HCT116 (cell line): ENCODE results near the gene BRINP2. TPM values are rescaled to one million over a fixed set of nuclear protein-coding genes. Genes with fewer than 3 reads are reported as not detected.

Source experiments
- ATAC-seq: fragments of 200-7000 bp; cut with Tn5 transposase; 2 replicates; pipeline ENCODE4 v1.9.1; 2020; ENCODE audit warnings: mild to moderate bottlenecking, moderate library complexity
- BruUV-seq: library from RNA; stranded (reverse); fragments of 400-500 nt; replicated peaks from 2 replicates; lab custom pipeline; 2021; lab: Mats Ljungman, UMichigan
- CTCF ChIA-PET: fragments of 300-600 bp; sonication (Branson Sonifier 250); formaldehyde crosslinking; loops from one replicate; lab custom pipeline; 2021; ENCODE audit warnings: antibody characterized with exemption; lab: Charles Lee
- POLR2A ChIA-PET: fragments of 300-600, 350-600 bp; sonication (Branson Sonifier 250); formaldehyde crosslinking; loops from one replicate; lab custom pipeline; 2021; ENCODE audit warnings: antibody characterized with exemption; lab: Charles Lee
- RAD21 ChIA-PET, 2 experiments: fragments of 300-600 bp; sonication (Branson Sonifier 250); formaldehyde crosslinking; loops; one replicate each; lab custom pipeline; 2023; ENCODE audit warnings: low total read pairs in 2 of 2; ENCODE audit not compliant: uncharacterized antibody in 2 of 2, unreplicated experiment in 2 of 2, low non-redundant PET in 1 of 2; lab: Charles Lee
- DNase-seq: peaks from one replicate; pipeline ENCODE4 v3.0.0-alpha.2; 2010; ENCODE audit warnings: low read depth, low spot score
- H2AFZ ChIP-seq: fragments of 200-600 bp; shearing (Covaris generic), sonication (generic); 2 replicates; pipeline ENCODE4 v1.6.1; 2017; ENCODE audit warnings: low read depth, mixed run types, mixed read lengths, antibody characterized with exemption, low read length; ENCODE audit not compliant: poor library complexity, severe bottlenecking
- H3K27ac ChIP-seq: 2 replicates; pipeline ENCODE4 v1.5.1; 2012; ENCODE audit warnings: low read depth, low read length
- H3K27me3 ChIP-seq: fragments of 200-600 bp; sonication (generic); 2 replicates; pipeline ENCODE4 v1.6.1; 2016; ENCODE audit warnings: mixed run types, low read length, mixed read lengths; ENCODE audit not compliant: insufficient read depth
- H3K36me3 ChIP-seq, 2 experiments: fragments of 200-500 bp in 1 of 2; fragments of 200-600 bp in 1 of 2; sonication (Bioruptor generic) in 1 of 2; sonication (generic) in 1 of 2; 2 replicates each; pipeline versions ENCODE4 v1.5.1 to v1.6.1; 2014 to 2016; ENCODE audit warnings: low read length in 2 of 2, inconsistent platforms in 1 of 2, mixed read lengths in 1 of 2, mixed run types in 1 of 2; ENCODE audit not compliant: insufficient read depth in 2 of 2, control insufficient read depth in 1 of 2
- H3K4me1 ChIP-seq, 2 experiments: fragments of 200-600 bp in 1 of 2; sonication (generic) in 1 of 2; 2 replicates each; pipeline versions ENCODE4 v1.5.1 to v1.6.1; 2012 to 2017; ENCODE audit warnings: low read length in 2 of 2, inconsistent platforms in 1 of 2, mild to moderate bottlenecking in 1 of 2, mixed read lengths in 1 of 2, mixed run types in 1 of 2, moderate library complexity in 1 of 2; ENCODE audit not compliant: insufficient read depth in 2 of 2, control insufficient read depth in 1 of 2
- H3K4me2 ChIP-seq: fragments of 200-600 bp; sonication (generic); 2 replicates; pipeline ENCODE4 v1.6.1; 2017; ENCODE audit warnings: mixed run types, low read length, mixed read lengths
- H3K4me3 ChIP-seq, 2 experiments: fragments of 200-600 bp in 1 of 2; sonication (generic) in 1 of 2; replicated peaks in 1 of 2; 2 replicates each; pipeline ENCODE4 v1.5.1; 2011 to 2016; ENCODE audit warnings: low read length in 2 of 2, control low read depth in 1 of 2, low read depth in 1 of 2, mild to moderate bottlenecking in 1 of 2, mixed read lengths in 1 of 2, mixed run types in 1 of 2
- H3K79me2 ChIP-seq: fragments of 200-600 bp; sonication (generic); 2 replicates; pipeline ENCODE4 v1.6.1; 2017; ENCODE audit warnings: mild to moderate bottlenecking, mixed run types, low read length, moderate library complexity, mixed read lengths; ENCODE audit not compliant: insufficient read depth
- H3K9ac ChIP-seq: fragments of 200-600 bp; sonication (generic); 2 replicates; pipeline ENCODE4 v1.6.1; 2016; ENCODE audit warnings: low read length, mixed read lengths
- H3K9me2 ChIP-seq: fragments of 200-600 bp; sonication (generic), shearing (Covaris generic); 2 replicates; pipeline ENCODE4 v1.6.1; 2017; ENCODE audit warnings: mixed run types, mild to moderate bottlenecking, moderate library complexity; ENCODE audit not compliant: insufficient read depth
- H3K9me3 ChIP-seq, 2 experiments: fragments of 200-500 bp in 1 of 2; fragments of 200-600 bp in 1 of 2; sonication (Bioruptor generic) in 1 of 2; sonication (generic) in 1 of 2; 2 replicates each; pipeline ENCODE4 v1.6.1; 2014 to 2017; ENCODE audit warnings: low read length in 2 of 2, mixed read lengths in 2 of 2, inconsistent platforms in 1 of 2, low read depth in 1 of 2, mild to moderate bottlenecking in 1 of 2, mixed run types in 1 of 2, moderate library complexity in 1 of 2; ENCODE audit not compliant: control insufficient read depth in 1 of 2, insufficient read depth in 1 of 2
- H4K20me1 ChIP-seq: fragments of 200-600 bp; sonication (generic), shearing (Covaris generic); 2 replicates; pipeline ENCODE4 v1.6.1; 2017; ENCODE audit warnings: mixed run types, mild to moderate bottlenecking, moderate library complexity; ENCODE audit not compliant: insufficient read depth
- EZH2 ChIP-seq: fragments of 200-600 bp; sonication (generic); IDR thresholded peaks from 2 replicates; pipeline ENCODE4 v1.6.1; 2017; ENCODE audit warnings: antibody characterized with exemption, mixed run types
- POLR2A ChIP-seq: IDR thresholded peaks from 2 replicates; pipeline ENCODE4 v1.7.0; 2011; ENCODE audit warnings: borderline replicate concordance; ENCODE audit not compliant: insufficient read depth, insufficient read length; ENCODE audit errors: extremely low read depth
- YY1 ChIP-seq: IDR thresholded peaks from 2 replicates; pipeline ENCODE4 v1.6.1; 2011; ENCODE audit warnings: low read length, low read depth, moderate library complexity, mild to moderate bottlenecking; ENCODE audit not compliant: insufficient replicate concordance; ENCODE audit errors: extremely low read depth
- ZNF274 ChIP-seq: fragments of 200-500 bp; sonication (Bioruptor generic); IDR thresholded peaks from 2 replicates; pipeline ENCODE4 v1.6.1; 2014; ENCODE audit warnings: mild to moderate bottlenecking, low read depth, low read length, inconsistent platforms
- intact Hi-C: fragments of 100-400 bp; cut with micrococcal nuclease; formaldehyde crosslinking; loops from 2 replicates; pipeline ENCODE4 v1.10.0; 2022
- total RNA-seq: library from RNA; stranded (reverse); gene quantifications from one replicate; pipeline ENCODE4 v1.2.1, GENCODE V29; 2021; ENCODE audit not compliant: unreplicated experiment
- TF ChIP-seq, protein P1 (sequence below): IDR thresholded peaks from 2 replicates; pipeline ENCODE4 v1.6.1; 2012

BRINP2 gene
- total RNA-seq, 1 experiment from 2014 or later = not detected

DNA sequence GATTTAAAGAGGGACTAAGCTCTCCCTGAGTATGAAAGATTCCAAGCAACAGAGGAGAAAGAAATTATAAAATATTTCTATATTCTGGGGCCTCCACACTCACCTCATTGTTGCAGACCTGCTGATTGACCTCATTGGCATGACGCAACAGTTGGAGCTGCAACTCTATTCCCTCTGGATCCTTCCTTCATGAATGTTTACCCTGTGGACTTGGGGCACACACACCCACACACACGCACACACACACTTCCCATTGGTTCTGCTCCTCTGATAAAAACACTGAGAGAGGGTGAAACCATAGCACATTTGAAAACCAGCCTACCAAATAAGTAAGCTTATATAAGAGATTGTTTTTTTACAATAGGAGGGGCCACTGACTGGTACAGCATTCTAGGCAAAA, 159.1 kb downstream of the BRINP2 start:
- Histone ChIP-seq H3K27ac (no peak overlapping the region), H3K9me3 (no peaks in the 10 kb centered on the region), H3K79me2 (no peaks in the 10 kb centered on the region), H3K9me2 (no peaks in the 10 kb centered on the region), H3K27me3 (no peaks in the 10 kb centered on the region), H3K4me3 (no peak overlapping the region), H4K20me1 (no peaks in the 10 kb centered on the region), H3K4me2 (no peak overlapping the region), H2AFZ (no peak overlapping the region), H3K36me3 (no peaks in the 10 kb centered on the region), H3K9ac (no peak overlapping the region), H3K4me1 (no peaks in the 10 kb centered on the region)
- BruUV-seq = no TSS peak
- RAD21 ChIA-PET = no interaction called here
- ATAC-seq (no peak), DNase-seq (no peak)
- no peak for TF ChIP-seq YY1
- no peak for TF ChIP-seq EZH2
- TF ChIP-seq ZNF274 = no peak
- no peak for TF ChIP-seq POLR2A
- TF ChIP-seq, protein P1, sequence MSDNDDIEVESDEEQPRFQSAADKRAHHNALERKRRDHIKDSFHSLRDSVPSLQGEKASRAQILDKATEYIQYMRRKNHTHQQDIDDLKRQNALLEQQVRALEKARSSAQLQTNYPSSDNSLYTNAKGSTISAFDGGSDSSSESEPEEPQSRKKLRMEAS = no peak
- POLR2A ChIA-PET = no interaction called here
- CTCF ChIA-PET = no interaction called here
- intact Hi-C loops = no loop called here

Other genes starting within 250 kb of the BRINP2 start
- 0.42 TPM for gene ASTN1, start 6.2 kb upstream of the BRINP2 start, total RNA-seq